Fibroblast of lung (primary cell): ENCODE measurements around the gene HSD11B1L. TPM values are rescaled to one million over a fixed set of nuclear protein-coding genes. Genes with fewer than 3 reads are reported as not detected.
A peak's percentile ranks its signal among the peaks of the same experiment; 100 is the strongest.

Experiments
- DNase-seq, 2 donors: peaks; one replicate each; pipeline versions ENCODE4 v3.0.0 to v3.0.0-alpha.2; 2010; ENCODE audit warnings: low read depth in 2 of 2
- H2AFZ ChIP-seq: 2 replicates; pipeline ENCODE4 v1.5.1; 2012; ENCODE audit warnings: low read length, control low read depth, inconsistent platforms
- H3K27ac ChIP-seq: 2 replicates; pipeline ENCODE4 v1.5.1; 2011; ENCODE audit warnings: low read length, control low read depth; ENCODE audit not compliant: insufficient read depth
- H3K27me3 ChIP-seq: 2 replicates; pipeline ENCODE4 v1.5.1; 2011; ENCODE audit warnings: mild to moderate bottlenecking, low read length; ENCODE audit not compliant: control insufficient read depth, insufficient read depth
- H3K36me3 ChIP-seq: 2 replicates; pipeline ENCODE4 v1.5.1; 2011; ENCODE audit warnings: low read length; ENCODE audit not compliant: control insufficient read depth, insufficient read depth
- H3K4me1 ChIP-seq: 2 replicates; pipeline ENCODE4 v1.5.1; 2011; ENCODE audit warnings: low read length; ENCODE audit not compliant: control insufficient read depth, insufficient read depth; ENCODE audit errors: extremely low read depth
- H3K4me2 ChIP-seq: 2 replicates; pipeline ENCODE4 v1.5.1; 2011; ENCODE audit warnings: low read length, control low read depth; ENCODE audit not compliant: insufficient read depth; ENCODE audit errors: extremely low read depth
- H3K4me3 ChIP-seq, 4 experiments: fragments of 200-600 bp in 1 of 4; sonication (generic) in 1 of 4; replicated peaks in 1 of 4; 2 replicates each; pipeline ENCODE4 v1.5.1; 2011 to 2016; ENCODE audit warnings: low read length in 4 of 4, low read depth in 3 of 4, mild to moderate bottlenecking in 3 of 4, control low read depth in 2 of 4, inconsistent platforms in 1 of 4, mixed read lengths in 1 of 4; ENCODE audit not compliant: insufficient read depth in 1 of 4; ENCODE audit errors: control extremely low read depth in 1 of 4
- H3K79me2 ChIP-seq: 2 replicates; pipeline ENCODE4 v1.5.1; 2012; ENCODE audit warnings: mild to moderate bottlenecking, low read length, inconsistent platforms; ENCODE audit not compliant: control insufficient read depth, insufficient read depth
- H3K9ac ChIP-seq: 2 replicates; pipeline ENCODE4 v1.5.1; 2011; ENCODE audit warnings: mild to moderate bottlenecking, low read length, control low read depth; ENCODE audit not compliant: insufficient read depth
- H3K9me3 ChIP-seq: 2 replicates; pipeline ENCODE4 v1.5.1; 2012; ENCODE audit warnings: low read depth, low read length; ENCODE audit not compliant: control insufficient read depth, insufficient read depth
- H4K20me1 ChIP-seq: 2 replicates; pipeline ENCODE4 v1.5.1; 2011; ENCODE audit warnings: low read length; ENCODE audit not compliant: control insufficient read depth, insufficient read depth; ENCODE audit errors: extremely low read depth
- EZH2 ChIP-seq: IDR thresholded peaks from 2 replicates; pipeline ENCODE4 v1.5.1; 2012; ENCODE audit warnings: low read length, control low read depth, mild to moderate bottlenecking; ENCODE audit errors: missing control alignments
- polyA plus RNA-seq, 2 donors: library from polyadenylated mRNA; depleted of rRNA in 1 of 2; stranded (reverse) in 1 of 2; unstranded in 1 of 2; fragments of >200 nt; gene quantifications; 2 replicates each; pipeline ENCODE4 v1.2.1, GENCODE V29; 2011 to 2012; ENCODE audit warnings: missing spikeins in 1 of 2
- total RNA-seq: library from RNA; depleted of rRNA; stranded (reverse); fragments of >200 nt; gene quantifications from 2 replicates; pipeline ENCODE4 v1.2.1, GENCODE V29; 2014
- TF ChIP-seq, protein P1 (sequence below), 2 donors: IDR thresholded peaks in 1 of 2; conservative IDR thresholded peaks in 1 of 2; 1 replicate in 1 of 2; 2 replicates in 1 of 2; pipeline ENCODE4 v1.5.1; 2011 to 2012; ENCODE audit warnings: low read length in 2 of 2, control low read depth in 1 of 2, inconsistent platforms in 1 of 2, low read depth in 1 of 2, mild to moderate bottlenecking in 1 of 2

Gene HSD11B1L
- total and polyA plus RNA-seq, 2 donors (not counting 1 experiment from before 2014, with no cell fraction given) = 5.1 to 13.0 TPM

DNA sequence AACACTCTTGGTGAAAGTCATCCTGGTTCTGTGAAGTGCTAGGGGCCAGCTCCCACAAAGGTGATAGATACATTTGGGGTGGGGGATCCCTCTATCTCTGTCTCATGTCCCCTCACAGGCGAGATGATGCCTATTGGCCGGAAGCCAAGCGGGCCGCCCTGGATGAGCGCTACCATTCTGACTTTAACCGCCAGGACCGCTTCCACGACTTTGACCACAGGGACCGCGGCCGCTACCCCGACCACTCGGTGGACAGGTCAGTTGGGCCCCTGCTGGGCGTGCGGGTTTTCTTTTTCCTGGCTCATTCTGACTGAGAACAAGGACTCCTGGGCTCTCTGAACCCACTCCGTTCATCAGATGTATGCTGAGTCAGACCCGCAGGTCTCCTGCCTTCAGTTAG lies 16.9 kb upstream of the HSD11B1L start:
- DNase-seq = no peak
- Histone ChIP-seq H3K9me3 (no peaks in the 10 kb centered on the region), H3K79me2 (no peaks in the 10 kb centered on the region), H3K4me3 (no peak overlapping the region), H3K4me1 (peaks cover 3% of the 10 kb centered on the region), H2AFZ (no peak overlapping the region), H3K27ac (no peak overlapping the region), H3K27me3 (no peaks in the 10 kb centered on the region), H3K9ac (no peak overlapping the region), H3K4me2 (no peak overlapping the region), H3K36me3 (peaks cover 28% of the 10 kb centered on the region), H4K20me1 (no peaks in the 10 kb centered on the region)
- no peak for TF ChIP-seq EZH2
- TF ChIP-seq, protein P1, sequence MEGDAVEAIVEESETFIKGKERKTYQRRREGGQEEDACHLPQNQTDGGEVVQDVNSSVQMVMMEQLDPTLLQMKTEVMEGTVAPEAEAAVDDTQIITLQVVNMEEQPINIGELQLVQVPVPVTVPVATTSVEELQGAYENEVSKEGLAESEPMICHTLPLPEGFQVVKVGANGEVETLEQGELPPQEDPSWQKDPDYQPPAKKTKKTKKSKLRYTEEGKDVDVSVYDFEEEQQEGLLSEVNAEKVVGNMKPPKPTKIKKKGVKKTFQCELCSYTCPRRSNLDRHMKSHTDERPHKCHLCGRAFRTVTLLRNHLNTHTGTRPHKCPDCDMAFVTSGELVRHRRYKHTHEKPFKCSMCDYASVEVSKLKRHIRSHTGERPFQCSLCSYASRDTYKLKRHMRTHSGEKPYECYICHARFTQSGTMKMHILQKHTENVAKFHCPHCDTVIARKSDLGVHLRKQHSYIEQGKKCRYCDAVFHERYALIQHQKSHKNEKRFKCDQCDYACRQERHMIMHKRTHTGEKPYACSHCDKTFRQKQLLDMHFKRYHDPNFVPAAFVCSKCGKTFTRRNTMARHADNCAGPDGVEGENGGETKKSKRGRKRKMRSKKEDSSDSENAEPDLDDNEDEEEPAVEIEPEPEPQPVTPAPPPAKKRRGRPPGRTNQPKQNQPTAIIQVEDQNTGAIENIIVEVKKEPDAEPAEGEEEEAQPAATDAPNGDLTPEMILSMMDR (conservative IDR thresholded peaks at IDR 0.05 in 1 of 2, IDR thresholded peaks at IDR 0.05 in 1 of 2; ENCODE audit: low read depth in 1 of 2, low read length in 2 of 2) = no peak

DNA sequence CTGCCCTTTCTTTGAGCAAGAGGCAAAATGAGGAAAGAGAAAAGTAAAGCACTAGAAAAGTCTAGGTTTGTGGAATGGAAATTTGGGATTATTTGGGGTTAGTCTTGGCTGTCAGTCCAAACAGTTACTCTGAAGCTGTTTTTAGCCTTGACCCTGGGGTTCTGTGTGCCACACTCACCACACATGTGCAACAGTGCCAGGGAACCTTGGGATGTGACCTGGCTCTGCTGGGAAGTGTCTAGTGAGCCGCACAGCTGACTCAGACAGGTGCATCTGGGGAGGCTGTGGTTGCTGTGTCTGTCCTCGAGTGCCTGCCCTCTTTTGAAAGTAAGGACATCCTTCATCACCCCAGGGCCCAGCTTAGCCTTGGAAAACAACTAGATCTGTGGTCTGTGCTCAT lies 16.3 kb upstream of the HSD11B1L start:
- Histone ChIP-seq H4K20me1 (no peaks in the 10 kb centered on the region), H2AFZ (no peak overlapping the region), H3K4me2 (no peak overlapping the region), H3K9ac (no peak overlapping the region), H3K79me2 (no peaks in the 10 kb centered on the region), H3K27me3 (no peaks in the 10 kb centered on the region), H3K36me3 (peaks cover 33% of the 10 kb centered on the region), H3K9me3 (no peaks in the 10 kb centered on the region), H3K27ac (no peak overlapping the region), H3K4me1 (peaks cover 3% of the 10 kb centered on the region), H3K4me3 (no peak overlapping the region)
- no peak for TF ChIP-seq EZH2
- TF ChIP-seq, protein P1 (conservative IDR thresholded peaks at IDR 0.05 in 1 of 2, IDR thresholded peaks at IDR 0.05 in 1 of 2; ENCODE audit: low read depth in 1 of 2, low read length in 2 of 2) = no peak
- no peak for DNase-seq

GRCh38 chr19:5665781-5666513 lies 14.9 kb upstream of the HSD11B1L start:
- no peak overlapping the region for H3K4me3 ChIP-seq
- peaks cover 3% of the 10 kb centered on the region for H3K4me1 ChIP-seq
- H2AFZ ChIP-seq = no peak overlapping the region
- TF ChIP-seq, protein P1 (conservative IDR thresholded peaks at IDR 0.05 in 1 of 2, IDR thresholded peaks at IDR 0.05 in 1 of 2; ENCODE audit: low read depth in 1 of 2, low read length in 2 of 2) = peak; percentile 23 to 27
- TF ChIP-seq EZH2 = no peak
- H3K9ac ChIP-seq = no peak overlapping the region
- no peak overlapping the region for H3K4me2 ChIP-seq
- no peaks in the 10 kb centered on the region for H3K27me3 ChIP-seq
- peaks cover 37% of the 10 kb centered on the region for H3K36me3 ChIP-seq
- no peaks in the 10 kb centered on the region for H3K79me2 ChIP-seq
- DNase-seq = peak; percentile 58 to 60
- peak overlapping the region; percentile 10 for H3K27ac ChIP-seq
- H4K20me1 ChIP-seq = no peaks in the 10 kb centered on the region
- no peaks in the 10 kb centered on the region for H3K9me3 ChIP-seq
